ENCODE results near the gene JAK1.

GRCh38 chr1:65001231-65001792 lies 35.0 kb upstream of the JAK1 start:
- no peak for TF ChIP-seq CTCF (IDR thresholded peaks at IDR 0.05)
- no peak for TF ChIP-seq POLR2A (IDR thresholded peaks at IDR 0.05)
